Effector memory CD8-positive, alpha-beta T cell (primary cell): ENCODE measurements around the gene TCF19.
A peak's percentile ranks its signal among the peaks of the same experiment; 100 is the strongest.

Experiments
- ATAC-seq: fragments of 150-1000 bp; cut with Tn5 transposase; replicated peaks from 2 replicates; pipeline ENCODE4 v1.10.0; 2021; ENCODE audit warnings: mild to moderate bottlenecking, moderate library complexity
- DNase-seq, 3 experiments: peaks; one replicate each; pipeline ENCODE4 v3.0.0; 2021
- H3K27ac Mint-ChIP-seq, 2 donors: one replicate each; pipeline ENCODE4 v1.8.0; 2022; ENCODE audit warnings: mild to moderate bottlenecking in 2 of 2, mixed read lengths in 2 of 2, moderate library complexity in 2 of 2
- H3K27me3 Mint-ChIP-seq, 2 donors: one replicate each; pipeline ENCODE4 v1.8.0; 2022; ENCODE audit warnings: mixed read lengths in 2 of 2
- H3K36me3 Mint-ChIP-seq: one replicate; pipeline ENCODE4 v1.8.0; 2022; ENCODE audit warnings: mild to moderate bottlenecking, moderate library complexity, mixed read lengths; ENCODE audit not compliant: insufficient read depth
- H3K4me1 Mint-ChIP-seq, 2 donors: one replicate each; pipeline ENCODE4 v1.8.0; 2022; ENCODE audit warnings: low read depth in 2 of 2, mixed read lengths in 2 of 2
- H3K4me3 Mint-ChIP-seq, 2 donors: one replicate each; pipeline ENCODE4 v1.8.0; 2022; ENCODE audit warnings: mild to moderate bottlenecking in 2 of 2, mixed read lengths in 2 of 2, moderate library complexity in 2 of 2
- H3K9me3 Mint-ChIP-seq, 2 donors: one replicate each; pipeline ENCODE4 v1.8.0; 2022; ENCODE audit warnings: mixed read lengths in 2 of 2

The TCF19 gene

DNA sequence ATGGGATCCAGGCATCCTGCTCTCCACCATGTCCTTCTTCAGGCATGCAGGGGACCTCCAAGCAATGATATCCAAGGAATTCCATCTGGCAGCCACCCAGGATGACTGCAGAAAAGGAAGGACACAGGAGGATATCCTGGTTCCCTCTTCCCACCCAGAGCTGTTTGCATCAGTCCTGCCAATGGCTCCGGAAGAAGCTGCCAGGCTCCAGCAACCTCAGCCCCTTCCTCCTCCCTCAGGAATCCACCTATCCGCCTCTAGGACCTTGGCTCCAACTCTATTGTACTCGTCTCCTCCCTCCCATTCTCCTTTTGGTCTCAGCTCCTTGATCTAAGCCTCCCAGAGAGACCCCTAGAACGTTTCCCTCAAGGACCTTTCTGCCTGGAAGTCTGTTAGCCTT, 18.8 kb upstream of the TCF19 start:
- no peak overlapping the region for H3K4me3 Mint-ChIP-seq

DNA sequence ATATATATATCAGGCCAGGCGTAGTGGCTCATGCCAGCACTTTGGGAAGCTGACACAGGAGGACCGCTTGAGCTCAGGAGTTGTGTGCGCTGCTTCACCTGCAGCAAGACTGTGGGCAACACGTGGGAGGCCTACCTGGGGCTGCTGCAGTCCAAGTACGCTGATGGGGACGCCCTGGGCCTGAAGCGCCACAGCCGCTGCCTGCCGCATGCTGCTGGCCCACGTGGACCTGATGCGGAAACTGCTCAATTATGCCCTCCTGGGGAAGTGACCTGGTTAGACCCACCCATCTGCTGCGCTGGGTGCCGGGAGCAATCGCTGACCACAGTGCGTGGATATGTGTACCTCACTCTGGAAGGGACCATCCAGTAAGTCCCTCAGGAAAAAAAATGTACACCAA, 17.7 kb upstream of the TCF19 start:
- peaks cover 0 to 9% of the 10 kb centered on the region in 2 donors for H3K27me3 Mint-ChIP-seq
- no peak overlapping the region for H3K27ac Mint-ChIP-seq
- peaks cover 4 to 7% of the 10 kb centered on the region in 2 donors for H3K4me1 Mint-ChIP-seq
- H3K9me3 Mint-ChIP-seq: no peaks in the 10 kb centered on the region
- H3K4me3 Mint-ChIP-seq: no peak overlapping the region
- H3K36me3 Mint-ChIP-seq: peaks cover 2% of the 10 kb centered on the region
- DNase-seq: no peak
- ATAC-seq: no peak

More for the DNA sequence above, 18.8 kb upstream of the TCF19 start:
- no peaks in the 10 kb centered on the region for H3K36me3 Mint-ChIP-seq
- H3K27ac Mint-ChIP-seq: no peak overlapping the region
- peaks cover 4 to 7% of the 10 kb centered on the region in 2 donors for H3K4me1 Mint-ChIP-seq
- H3K27me3 Mint-ChIP-seq: peaks cover 0 to 9% of the 10 kb centered on the region in 2 donors
- DNase-seq (no peak), ATAC-seq (no peak)
- no peaks in the 10 kb centered on the region for H3K9me3 Mint-ChIP-seq

DNA sequence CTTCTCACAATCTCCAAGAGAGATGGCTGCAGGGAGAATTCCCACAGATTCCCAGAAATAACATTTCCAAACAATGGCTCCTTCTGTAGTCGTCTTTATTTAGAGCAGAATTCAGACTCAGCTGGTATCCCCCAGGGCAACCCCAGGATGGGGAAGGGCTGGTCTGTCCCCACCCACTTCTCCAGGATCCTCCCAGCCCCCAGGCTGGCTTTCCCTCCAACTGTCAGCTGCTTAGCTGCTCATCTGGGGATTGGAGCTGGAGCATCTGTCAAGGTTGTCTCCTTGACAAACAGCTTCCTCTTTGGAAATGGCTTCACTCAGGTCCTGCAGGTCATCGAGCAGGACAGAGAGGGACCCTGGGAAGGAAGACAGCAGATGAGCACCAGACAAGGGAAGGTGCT, 16.0 kb upstream of the TCF19 start:
- no peak for ATAC-seq
- Mint-ChIP-seq H3K9me3 (no peaks in the 10 kb centered on the region), H3K4me3 (no peak overlapping the region), H3K27ac (no peak overlapping the region), H3K27me3 (peaks cover 0 to 6% of the 10 kb centered on the region in 2 donors), H3K36me3 (peaks cover 2% of the 10 kb centered on the region), H3K4me1 (peaks cover 4 to 6% of the 10 kb centered on the region in 2 donors)
- DNase-seq: no peak

DNA sequence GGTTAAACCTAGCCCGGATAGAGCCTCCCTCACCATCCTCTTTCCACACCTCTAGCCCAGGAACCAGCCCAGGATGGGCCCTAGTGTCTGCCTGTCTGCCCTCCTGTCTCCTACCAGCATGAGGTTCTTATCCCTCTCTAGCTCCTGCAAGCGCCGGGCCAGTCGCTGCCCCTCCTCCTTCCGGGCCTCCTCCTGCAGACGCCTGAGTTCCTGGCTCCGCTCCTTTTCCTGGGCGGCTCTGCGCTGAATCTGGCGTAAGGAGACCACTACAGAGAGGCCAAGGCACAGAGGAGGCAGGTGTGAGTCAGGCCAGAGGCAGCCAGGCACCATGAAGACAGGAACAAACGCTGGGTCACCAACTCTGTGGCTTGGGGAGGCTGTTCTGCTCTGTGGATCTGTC, 15.2 kb upstream of the TCF19 start:
- Mint-ChIP-seq H3K27ac (peak overlapping the region; percentile 32 to 54), H3K4me3 (no peak overlapping the region), H3K9me3 (no peaks in the 10 kb centered on the region), H3K27me3 (no peaks in the 10 kb centered on the region), H3K4me1 (no peaks in the 10 kb centered on the region), H3K36me3 (peaks cover 2% of the 10 kb centered on the region)
- DNase-seq: no peak
- ATAC-seq: no peak

DNA sequence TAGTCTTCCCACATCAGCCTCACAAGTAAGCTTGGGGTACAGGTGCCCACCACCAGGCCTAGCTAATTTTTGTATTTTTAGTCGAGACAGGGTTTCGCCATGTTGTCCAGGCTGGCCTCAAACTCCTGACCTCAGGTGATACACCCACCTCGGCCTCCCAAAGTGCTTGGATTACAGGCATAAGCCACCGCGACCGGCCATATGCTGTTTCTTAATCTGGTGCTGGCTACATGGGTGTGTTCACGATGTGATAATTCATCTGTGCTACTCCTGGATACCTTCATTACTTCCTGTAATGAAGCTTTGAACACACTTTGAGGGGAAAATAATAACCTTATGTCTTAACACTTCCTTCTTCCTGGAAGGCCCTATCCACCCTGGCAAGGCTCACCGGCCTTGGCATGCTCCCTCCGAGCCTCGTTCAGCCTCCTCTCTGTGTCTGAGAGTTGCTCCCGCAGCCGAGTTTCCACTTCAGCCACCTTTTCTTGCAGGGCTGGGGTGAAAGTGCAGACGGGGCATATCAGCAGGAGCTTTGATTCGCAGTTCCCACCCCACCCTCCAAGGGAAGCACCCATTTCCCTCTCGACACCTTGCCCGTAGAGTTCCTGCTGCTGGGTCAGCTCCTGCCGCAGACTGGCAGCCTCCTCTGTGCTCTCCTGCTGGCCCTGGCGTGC, 14.0 kb upstream of the TCF19 start:
- Mint-ChIP-seq H3K27me3 (no peaks in the 10 kb centered on the region), H3K4me1 (no peaks in the 10 kb centered on the region), H3K27ac (no peak overlapping the region), H3K9me3 (no peaks in the 10 kb centered on the region), H3K36me3 (peaks cover 2% of the 10 kb centered on the region), H3K4me3 (no peak overlapping the region)
- DNase-seq: no peak
- no peak for ATAC-seq

DNA sequence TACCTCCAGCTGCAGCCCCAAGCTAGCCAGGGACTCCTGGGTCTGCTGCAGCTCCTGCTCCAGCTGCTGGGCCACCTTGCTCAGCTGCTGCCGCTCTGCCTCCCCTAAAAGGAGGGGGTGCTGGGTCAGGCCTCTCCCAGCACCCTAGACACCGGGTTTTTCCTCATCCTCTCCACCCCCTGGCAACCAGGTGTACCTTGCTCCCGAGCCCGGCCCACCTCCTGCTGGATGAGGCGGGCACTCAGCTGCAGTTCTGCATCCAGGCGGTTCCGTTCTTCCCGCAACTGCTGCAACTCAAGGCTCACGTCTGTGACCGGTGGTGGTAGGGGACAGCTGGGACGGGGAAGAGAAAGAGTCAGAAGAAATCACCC, 13.4 kb upstream of the TCF19 start:
- Mint-ChIP-seq H3K36me3 (peaks cover 4% of the 10 kb centered on the region), H3K9me3 (no peaks in the 10 kb centered on the region), H3K27ac (no peak overlapping the region), H3K4me3 (no peak overlapping the region), H3K27me3 (no peaks in the 10 kb centered on the region), H3K4me1 (no peaks in the 10 kb centered on the region)
- ATAC-seq (no peak), DNase-seq (no peak)

DNA sequence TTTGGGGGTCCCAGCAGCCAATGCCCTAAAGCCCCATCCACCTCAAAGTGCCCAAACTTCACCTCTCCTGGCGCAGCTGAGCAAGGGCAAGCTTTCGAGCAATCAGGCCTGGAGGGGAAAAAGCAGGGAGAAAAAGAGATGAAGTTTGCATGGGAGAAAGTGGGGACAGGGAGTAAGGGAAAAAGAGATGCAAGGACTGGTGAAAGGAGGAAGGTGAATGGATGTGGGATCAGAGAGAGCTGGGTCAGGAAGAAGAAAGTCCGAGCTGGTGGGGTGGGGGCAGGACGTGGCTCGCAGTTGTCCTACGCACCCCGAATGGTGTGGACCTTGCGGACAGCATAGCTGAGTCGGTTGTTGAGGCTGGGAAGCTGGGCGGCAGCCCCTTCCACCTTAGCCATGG, 13.0 kb upstream of the TCF19 start:
- DNase-seq: no peak
- Mint-ChIP-seq H3K9me3 (no peaks in the 10 kb centered on the region), H3K27ac (no peak overlapping the region), H3K4me3 (no peak overlapping the region), H3K4me1 (no peaks in the 10 kb centered on the region), H3K36me3 (peaks cover 6% of the 10 kb centered on the region), H3K27me3 (no peaks in the 10 kb centered on the region)
- ATAC-seq: no peak

DNA sequence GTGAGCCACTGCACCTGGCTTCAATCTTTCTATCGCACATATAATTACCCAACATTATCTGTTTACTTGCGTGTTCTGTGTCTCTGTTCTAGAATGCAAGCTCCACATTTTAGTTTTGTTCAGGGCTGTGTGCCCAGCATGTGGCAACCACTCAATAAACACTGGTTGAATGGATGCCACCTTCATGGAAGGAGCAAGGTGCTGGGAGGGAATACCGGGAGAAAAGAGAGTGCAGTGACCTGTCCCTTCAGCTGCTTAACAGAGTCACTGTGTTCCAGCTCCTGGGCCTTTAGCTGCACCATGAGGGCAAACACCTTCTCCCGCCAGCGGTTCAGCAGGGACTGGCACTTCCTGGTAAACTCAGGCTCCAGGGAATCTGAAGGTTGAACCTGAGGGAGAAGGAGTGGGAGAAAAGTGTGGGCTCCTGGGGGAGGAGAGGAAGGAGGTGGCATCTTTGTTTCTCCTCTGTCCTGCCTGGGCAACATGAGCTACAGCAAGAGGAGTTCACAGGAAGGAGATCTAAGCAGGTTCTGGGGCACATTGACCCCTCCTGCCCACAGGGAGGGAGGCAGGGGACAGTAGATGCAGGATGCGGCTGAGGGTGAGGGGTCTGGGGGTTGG, 8.5 kb upstream of the TCF19 start:
- no peak overlapping the region for H3K27ac Mint-ChIP-seq
- no peaks in the 10 kb centered on the region for H3K9me3 Mint-ChIP-seq
- DNase-seq (no peak), ATAC-seq (no peak)
- no peaks in the 10 kb centered on the region for H3K27me3 Mint-ChIP-seq
- no peak overlapping the region for H3K4me3 Mint-ChIP-seq
- H3K36me3 Mint-ChIP-seq: peaks cover 7% of the 10 kb centered on the region
- no peaks in the 10 kb centered on the region for H3K4me1 Mint-ChIP-seq

DNA sequence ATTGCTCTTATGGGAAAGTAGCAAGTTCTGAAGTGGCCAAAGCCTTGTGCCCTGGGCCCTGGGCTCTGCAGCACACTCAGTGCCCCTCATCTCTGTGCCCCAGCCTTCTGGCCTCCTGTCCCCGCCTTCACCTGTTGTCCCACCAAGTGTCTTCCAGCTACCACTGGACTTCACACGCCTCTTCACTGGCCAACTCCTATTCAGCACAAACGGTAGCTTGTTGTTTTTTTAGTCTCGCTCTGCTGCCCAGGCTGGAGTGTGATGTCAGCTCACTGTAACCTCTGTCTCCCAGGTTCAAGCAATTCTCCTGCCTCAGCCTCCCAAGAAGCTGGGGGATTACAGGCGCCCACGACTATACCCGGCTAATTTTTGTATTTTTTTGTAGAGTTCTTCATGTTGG, 5.6 kb upstream of the TCF19 start:
- ATAC-seq: no peak

DNA sequence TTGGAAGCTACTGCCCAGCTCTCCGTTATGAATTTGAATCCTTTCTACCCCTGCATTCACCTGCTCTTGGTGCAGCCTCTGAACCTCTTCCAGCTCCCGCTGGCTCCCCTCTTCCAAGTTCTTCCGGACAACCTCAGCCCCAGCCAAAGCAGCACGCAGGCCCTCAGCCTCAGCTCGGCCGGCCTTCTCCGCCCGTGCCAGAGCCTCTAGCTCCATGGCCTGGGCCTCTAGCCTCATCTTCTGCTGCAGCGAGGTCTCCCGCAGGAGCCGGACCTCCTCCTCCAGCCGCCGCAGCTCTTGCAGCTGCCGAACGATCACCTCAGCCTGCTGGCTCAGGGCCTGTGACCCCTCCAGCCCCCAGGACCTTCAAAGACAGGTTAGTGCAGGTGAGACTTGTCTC, 4.0 kb upstream of the TCF19 start:
- DNase-seq: no peak
- no peak for ATAC-seq
- H3K9me3 Mint-ChIP-seq: no peaks in the 10 kb centered on the region
- no peak overlapping the region for H3K4me3 Mint-ChIP-seq
- H3K36me3 Mint-ChIP-seq: peaks cover 16% of the 10 kb centered on the region
- H3K27ac Mint-ChIP-seq: no peak overlapping the region
- peaks cover 13 to 20% of the 10 kb centered on the region in 2 donors for H3K4me1 Mint-ChIP-seq
- H3K27me3 Mint-ChIP-seq: no peaks in the 10 kb centered on the region

More for the DNA sequence above, 5.6 kb upstream of the TCF19 start:
- DNase-seq: no peak
- Mint-ChIP-seq H3K27me3 (no peaks in the 10 kb centered on the region), H3K36me3 (peaks cover 7% of the 10 kb centered on the region), H3K4me1 (peaks cover 4 to 8% of the 10 kb centered on the region in 2 donors), H3K9me3 (no peaks in the 10 kb centered on the region), H3K27ac (no peak overlapping the region), H3K4me3 (no peak overlapping the region)

DNA sequence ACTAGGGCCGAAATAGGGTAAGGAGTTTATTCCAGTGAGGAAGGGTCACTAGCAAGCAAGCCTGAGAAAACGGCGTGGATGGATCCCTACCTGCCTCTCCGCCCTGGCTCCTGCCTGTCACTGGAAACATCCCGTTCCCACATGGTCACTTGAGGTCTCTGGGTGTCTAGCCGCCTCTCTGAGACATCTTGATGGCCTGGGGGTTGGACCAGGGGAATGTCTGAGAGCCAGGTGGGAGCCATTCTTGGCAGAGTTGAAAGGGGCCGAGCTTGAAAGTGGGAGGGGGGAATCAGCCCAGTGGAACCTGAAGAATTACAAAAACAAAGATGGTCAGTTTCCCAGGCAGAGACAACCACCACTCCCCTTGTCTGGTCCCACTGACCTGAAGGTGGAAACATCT, 1.7 kb upstream of the TCF19 start:
- no peak for ATAC-seq
- H3K4me3 Mint-ChIP-seq: peak overlapping the region in 1 of 2 donors; percentile 84
- H3K27me3 Mint-ChIP-seq: no peaks in the 10 kb centered on the region
- H3K36me3 Mint-ChIP-seq: peaks cover 13% of the 10 kb centered on the region
- no peak for DNase-seq
- peaks cover 15 to 27% of the 10 kb centered on the region in 2 donors for H3K4me1 Mint-ChIP-seq
- H3K27ac Mint-ChIP-seq: no peak overlapping the region
- no peaks in the 10 kb centered on the region for H3K9me3 Mint-ChIP-seq

DNA sequence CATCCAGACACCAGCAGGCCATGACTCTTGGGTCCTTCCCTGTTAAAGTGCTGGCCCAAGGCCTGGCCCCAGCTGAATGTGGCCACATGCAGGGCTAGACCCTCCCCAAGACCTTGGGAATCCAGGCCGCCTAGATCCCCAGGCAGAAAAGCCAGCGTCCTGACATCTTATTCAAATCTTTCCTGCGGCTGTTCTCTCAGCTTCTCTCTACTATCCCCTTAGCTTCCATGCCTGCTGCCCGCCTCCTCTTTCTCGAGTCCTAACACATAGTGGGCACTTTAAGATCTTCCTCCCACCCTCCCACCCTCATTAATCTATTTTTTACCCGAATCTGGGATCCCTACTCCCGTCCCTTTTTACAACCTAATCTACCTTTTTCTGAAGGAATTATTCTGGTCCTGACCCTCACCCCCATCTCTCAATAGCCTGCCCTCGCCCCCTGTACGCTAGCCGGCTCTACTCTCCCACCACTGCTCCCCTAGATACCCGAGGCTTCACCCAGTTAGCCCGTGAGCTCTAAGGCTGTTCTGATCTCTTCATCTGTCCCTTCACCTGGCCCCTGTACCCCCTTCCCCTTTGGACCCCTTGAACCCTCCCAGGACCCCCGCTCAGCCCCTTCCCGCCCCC, 763 bp upstream of the TCF19 start, which contains the start of gene CCHCR1:
CCHCR1 (minus strand) TSS at position 290 of the 627 bp plus-strand sequence; CDS start at position 88, 202 bp downstream.
- H3K9me3 Mint-ChIP-seq: no peaks in the 10 kb centered on the region
- peaks cover 13% of the 10 kb centered on the region for H3K36me3 Mint-ChIP-seq
- peak; percentile 35 for ATAC-seq
- H3K4me1 Mint-ChIP-seq: peaks cover 15 to 27% of the 10 kb centered on the region in 2 donors
- peak within 1 kb of the TSS; percentile 85 to 93 for H3K27ac Mint-ChIP-seq
- peak within 1 kb of the TSS; percentile 84 to 87 for H3K4me3 Mint-ChIP-seq
- no peaks in the 10 kb centered on the region for H3K27me3 Mint-ChIP-seq
- no peak for DNase-seq

DNA sequence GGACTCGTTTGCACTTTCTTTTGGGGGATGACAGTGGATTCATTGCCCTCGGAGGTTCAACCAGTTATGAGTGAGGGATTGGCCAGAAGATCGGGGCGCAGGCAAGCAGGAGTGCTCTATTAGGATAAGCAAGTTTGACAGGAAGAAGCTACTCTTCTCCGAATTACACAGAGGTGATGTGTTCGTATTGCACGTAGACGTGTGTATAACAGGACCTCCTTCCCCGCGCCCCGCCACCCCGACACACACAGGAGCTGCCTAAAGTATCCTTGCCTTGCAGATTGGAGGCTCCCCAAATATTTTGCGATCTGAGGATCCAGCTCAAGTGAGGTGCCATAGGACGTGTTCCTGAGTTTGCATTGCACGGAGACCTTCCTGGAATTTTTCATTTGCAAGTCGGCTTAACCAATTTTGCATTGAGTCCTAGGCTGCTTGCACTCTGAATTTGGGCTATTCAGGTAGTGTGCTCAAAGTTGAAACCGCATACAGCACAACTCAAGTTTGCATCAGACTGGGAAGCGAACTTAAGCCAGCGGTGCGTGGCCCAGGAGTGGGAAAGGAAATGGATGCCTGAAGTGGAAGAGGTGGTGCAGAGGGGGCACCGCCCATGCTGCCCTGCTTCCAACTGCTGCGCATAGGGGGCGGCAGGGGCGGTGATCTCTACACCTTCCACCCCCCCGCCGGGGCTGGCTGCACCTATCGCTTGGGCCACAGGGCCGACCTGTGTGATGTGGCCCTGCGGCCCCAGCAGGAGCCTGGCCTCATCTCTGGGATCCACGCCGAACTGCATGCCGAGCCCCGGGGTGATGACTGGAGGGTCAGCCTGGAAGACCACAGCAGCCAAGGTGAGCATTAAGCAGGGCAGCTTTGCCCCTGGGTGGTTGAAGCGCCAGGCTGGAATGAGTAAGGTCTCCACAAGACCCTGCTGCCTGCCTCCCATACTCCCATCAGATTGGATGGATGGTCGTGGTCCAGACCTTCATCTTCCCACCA, 770 bp downstream of the TCF19 start:
- peaks cover 15 to 27% of the 10 kb centered on the region in 2 donors for H3K4me1 Mint-ChIP-seq
- peaks cover 13% of the 10 kb centered on the region for H3K36me3 Mint-ChIP-seq
- no peaks in the 10 kb centered on the region for H3K9me3 Mint-ChIP-seq
- DNase-seq (peak in 1 of 3 experiments; percentile 19), ATAC-seq (no peak)
- no peaks in the 10 kb centered on the region for H3K27me3 Mint-ChIP-seq
- H3K4me3 Mint-ChIP-seq: peak overlapping the region; percentile 84 to 87
- peak overlapping the region; percentile 85 to 93 for H3K27ac Mint-ChIP-seq
